ENCODE measurements around the gene WNK2. TPM values are rescaled to one million over a fixed set of nuclear protein-coding genes. Genes with fewer than 3 reads are reported as not detected.
"Not testable (repeated sequence)": the region's sequence is repeated elsewhere in the genome, so short reads cannot be mapped to it uniquely, and the experiment has no call there.

WNK2 gene
- 1 to 10 TPM in 1 of 2 donors, under 1 TPM in 1; 0.70 to 1.1 TPM for total RNA-seq

DNA sequence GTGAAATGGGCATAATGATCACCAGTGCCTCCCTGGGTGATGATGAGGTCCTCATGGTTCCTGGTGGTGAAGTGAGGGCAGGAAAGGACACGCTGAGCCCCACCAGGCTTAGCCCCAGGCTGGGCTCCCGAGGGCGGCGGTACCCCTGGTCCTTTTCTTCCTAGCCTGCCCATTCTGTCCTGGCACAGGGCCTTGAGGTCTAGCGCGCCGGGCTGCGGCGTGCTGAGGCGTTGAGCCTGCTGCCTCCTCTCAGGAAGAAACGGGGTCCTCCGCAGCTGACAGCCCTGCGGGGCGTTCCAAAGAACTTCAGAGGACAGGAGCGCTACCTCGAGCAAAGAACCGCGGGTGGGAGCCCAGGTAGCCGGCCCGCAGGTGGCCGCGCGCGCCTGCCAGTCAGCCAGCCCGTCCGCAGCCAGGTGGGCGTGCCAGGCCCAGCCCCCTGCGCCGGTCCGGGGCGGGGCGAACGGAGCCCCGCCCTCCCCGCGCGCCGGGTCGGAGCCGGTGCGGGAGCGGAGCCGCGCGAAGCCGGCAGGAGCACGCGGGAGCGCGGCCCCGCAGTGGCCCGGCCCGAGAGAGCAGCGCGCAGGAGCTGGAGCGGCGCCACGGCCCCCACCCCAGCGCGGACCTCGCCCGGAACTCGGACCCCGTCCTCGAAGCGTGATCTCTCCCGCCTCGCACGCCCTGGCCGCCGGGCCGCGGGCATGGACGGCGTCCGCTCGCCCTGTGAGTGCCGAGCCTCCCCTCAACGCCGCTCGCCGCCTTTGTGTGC lies at the start of gene WNK2:
Gene WNK2 (plus strand): TSS at position 477 of the 769 bp plus-strand sequence. CDS start 791 bp downstream, outside the sequence.
- Mint-ChIP-seq H3K4me1 (ENCODE audit: low read depth) (peaks cover 8% of the 10 kb centered on the region), H3K27ac (no peak within 1 kb of the TSS), H3K36me3 (ENCODE audit: insufficient read depth in 2 of 2) (no peaks in the 10 kb centered on the region), H3K27me3 (ENCODE audit: low read depth) (peaks cover 44% of the 10 kb centered on the region), H3K4me3 (peak within 1 kb of the TSS; percentile 69 to 82), H3K9me3 (no peaks in the 10 kb centered on the region)
- DNase-seq (peak; percentile 47 to 64), ATAC-seq (replicated peaks in 1 of 2) (peak; percentile 85 to 87)

DNA sequence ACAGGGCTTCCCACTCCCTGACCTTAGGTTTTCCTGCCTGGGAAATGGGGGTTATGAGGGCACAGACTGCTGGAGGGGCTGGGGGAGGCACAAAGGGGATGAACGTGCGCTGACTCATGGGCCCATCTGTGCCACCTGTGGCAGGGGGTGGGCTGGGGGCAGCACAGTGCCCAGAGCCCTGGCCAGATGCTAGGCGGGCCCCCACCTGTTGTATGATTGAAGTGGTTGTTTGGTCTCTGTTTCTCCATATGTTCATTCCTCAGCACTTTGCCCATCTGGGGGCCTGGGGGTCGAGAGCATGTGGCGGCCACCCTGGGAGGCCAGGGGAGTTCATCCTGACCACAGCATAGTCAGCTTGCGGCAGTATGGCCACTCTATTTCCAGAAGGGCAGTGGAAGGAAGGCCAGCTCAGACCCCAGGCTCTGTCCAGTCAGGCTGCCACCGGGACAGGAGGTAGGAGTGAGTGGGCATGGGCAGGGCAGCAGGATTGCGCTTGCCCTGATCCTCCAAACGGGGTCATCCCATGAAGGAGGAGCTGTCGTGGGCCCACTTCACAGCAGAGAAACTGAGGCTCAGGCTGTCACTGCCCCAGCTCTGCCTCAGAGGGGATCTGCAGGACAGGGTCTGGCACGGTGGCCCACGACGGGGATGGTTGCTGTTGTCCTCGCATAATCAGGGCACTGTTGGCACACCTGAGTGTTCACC lies 49.0 kb upstream of the WNK2 start:
- peaks cover 79% of the 10 kb centered on the region for H3K4me1 Mint-ChIP-seq (ENCODE audit: low read depth)

DNA sequence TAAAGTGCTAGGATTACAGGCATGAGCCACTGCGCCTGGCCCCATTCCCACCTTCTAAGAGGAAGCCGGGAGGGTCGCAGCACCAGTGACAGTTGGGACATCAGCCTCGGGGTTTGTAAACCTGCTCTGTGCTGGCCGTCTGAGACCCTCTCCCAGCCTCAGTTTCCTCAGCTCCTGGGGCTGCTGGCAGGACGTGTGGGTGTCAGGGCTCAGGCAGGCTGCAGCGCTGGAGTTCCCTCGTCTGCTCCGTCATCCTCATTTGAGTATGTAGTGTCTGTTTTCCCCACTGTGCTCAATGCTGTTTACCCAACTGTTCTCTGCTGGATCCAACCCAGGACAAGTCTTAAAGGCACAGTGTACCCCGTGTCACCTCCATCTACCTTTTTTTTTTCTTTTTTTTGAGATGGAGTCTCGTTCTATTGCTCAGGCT lies 47.9 kb upstream of the WNK2 start:
- Mint-ChIP-seq H3K27me3 (ENCODE audit: low read depth) (no peaks in the 10 kb centered on the region), H3K36me3 (ENCODE audit: insufficient read depth in 2 of 2) (peaks cover 2 to 3% of the 10 kb centered on the region in 2 donors), H3K27ac (no peak overlapping the region), H3K4me3 (no peak overlapping the region), H3K9me3 (peaks cover 0 to 3% of the 10 kb centered on the region in 2 donors), H3K4me1 (ENCODE audit: low read depth) (peaks cover 75% of the 10 kb centered on the region)
- no peak for DNase-seq
- ATAC-seq (replicated peaks in 1 of 2) = no peak

More for the DNA sequence above, 49.0 kb upstream of the WNK2 start:
- peaks cover 0 to 3% of the 10 kb centered on the region in 2 donors for H3K9me3 Mint-ChIP-seq
- DNase-seq = no peak
- H3K27me3 Mint-ChIP-seq (ENCODE audit: low read depth) = no peaks in the 10 kb centered on the region
- no peak for ATAC-seq (replicated peaks in 1 of 2)
- H3K4me3 Mint-ChIP-seq = peak overlapping the region; percentile 94 to 96
- peak overlapping the region; percentile 88 for H3K27ac Mint-ChIP-seq
- H3K36me3 Mint-ChIP-seq (ENCODE audit: insufficient read depth in 2 of 2) = peaks cover 3 to 4% of the 10 kb centered on the region in 2 donors

DNA sequence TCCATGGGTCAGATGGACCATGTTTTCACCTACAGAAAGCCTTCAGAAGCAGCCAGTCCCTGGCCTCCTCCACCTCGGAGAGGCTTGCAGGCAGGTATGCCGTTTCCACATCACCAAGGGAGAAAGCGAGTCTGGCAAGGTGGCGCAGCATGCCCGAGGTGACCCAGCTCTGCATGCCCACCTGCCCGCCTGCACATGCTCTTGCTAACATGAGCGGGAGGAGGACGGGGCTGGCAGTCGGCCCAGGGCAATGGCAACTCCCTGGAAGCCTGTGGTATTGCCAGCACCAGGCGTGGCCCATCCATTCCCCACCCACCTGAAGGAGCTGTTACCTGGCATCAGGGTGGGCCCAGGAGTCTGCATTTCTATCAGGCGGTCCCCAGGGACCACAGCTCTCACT lies 46.6 kb upstream of the WNK2 start:
- no peaks in the 10 kb centered on the region for H3K36me3 Mint-ChIP-seq (ENCODE audit: insufficient read depth in 2 of 2)
- no peaks in the 10 kb centered on the region for H3K27me3 Mint-ChIP-seq (ENCODE audit: low read depth)
- DNase-seq (no peak), ATAC-seq (replicated peaks in 1 of 2) (no peak)
- peaks cover 62% of the 10 kb centered on the region for H3K4me1 Mint-ChIP-seq (ENCODE audit: low read depth)
- peaks cover 0 to 3% of the 10 kb centered on the region in 2 donors for H3K9me3 Mint-ChIP-seq
- H3K4me3 Mint-ChIP-seq = no peak overlapping the region
- H3K27ac Mint-ChIP-seq = no peak overlapping the region

DNA sequence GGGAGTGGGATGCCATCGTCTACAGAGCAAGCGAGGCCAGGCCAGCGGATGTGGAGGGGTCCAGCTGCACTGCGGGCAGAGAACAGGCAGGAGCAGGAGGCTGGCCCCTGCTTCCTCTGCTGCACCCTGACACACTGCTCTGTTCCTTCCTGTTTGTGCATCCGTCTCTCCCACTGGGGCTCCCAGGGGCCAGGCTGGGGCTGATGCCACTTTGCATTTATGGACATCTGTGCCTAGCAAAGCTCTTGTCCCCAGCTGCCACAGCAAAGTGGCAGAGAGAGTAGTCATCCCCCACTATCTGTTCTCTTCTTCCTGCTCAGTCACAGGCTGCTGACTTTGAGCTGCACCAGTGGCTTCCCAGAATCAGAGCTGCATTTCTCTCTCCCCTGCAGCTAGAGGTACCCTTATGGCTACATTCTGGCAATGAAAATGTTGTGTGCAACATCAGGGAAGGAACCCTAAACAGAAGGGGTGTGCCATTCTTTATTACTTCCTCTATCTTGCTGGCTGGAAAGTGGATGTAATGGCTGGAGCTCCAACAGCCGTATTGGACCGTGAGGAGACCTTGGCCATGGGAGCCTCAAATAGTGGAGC lies 45.7 kb upstream of the WNK2 start:
- Mint-ChIP-seq H3K36me3 (ENCODE audit: insufficient read depth in 2 of 2) (no peaks in the 10 kb centered on the region), H3K27ac (no peak overlapping the region), H3K4me1 (ENCODE audit: low read depth) (peaks cover 56% of the 10 kb centered on the region)

DNA sequence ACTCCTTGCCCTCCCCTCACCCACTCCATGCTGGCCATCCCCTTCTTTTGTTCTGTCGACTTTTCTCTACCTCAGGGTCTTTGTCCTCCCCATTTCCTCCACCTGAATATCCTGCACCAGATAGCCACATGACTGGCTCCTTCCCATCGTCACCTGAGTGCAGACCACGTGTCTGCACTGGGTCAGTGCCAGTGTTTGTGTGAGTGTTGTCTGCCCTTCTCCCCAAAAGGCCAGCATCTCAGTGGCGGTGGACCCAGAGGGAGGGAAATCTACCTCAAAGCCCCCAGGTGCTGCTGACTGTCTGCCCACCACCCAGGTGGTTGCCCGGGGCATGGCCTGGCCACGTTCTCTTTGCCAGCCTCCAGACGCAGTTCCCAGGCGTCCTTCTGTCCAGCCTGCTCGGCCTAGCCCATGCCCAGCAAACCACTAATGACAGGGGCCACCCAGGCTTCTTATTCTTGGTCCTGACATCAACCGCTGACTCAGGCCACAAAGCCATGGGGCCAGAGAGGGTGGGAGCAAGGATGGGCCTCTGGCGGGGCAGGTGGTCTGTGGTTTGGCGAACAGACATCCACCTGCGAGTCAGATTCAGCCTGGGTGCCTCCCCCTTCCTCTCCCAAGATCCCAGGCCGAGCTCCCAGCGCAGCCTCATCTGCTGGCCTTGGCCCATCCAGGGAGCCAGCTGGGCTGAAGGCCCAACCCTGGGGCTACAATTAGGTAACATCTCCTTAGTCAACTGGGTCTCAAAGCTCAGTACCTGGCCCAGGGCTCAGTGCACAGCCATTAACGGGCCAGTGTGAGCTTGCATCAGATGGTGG lies 44.4 kb upstream of the WNK2 start:
- Mint-ChIP-seq H3K9me3 (peaks cover 0 to 3% of the 10 kb centered on the region in 2 donors), H3K27me3 (ENCODE audit: low read depth) (no peaks in the 10 kb centered on the region), H3K27ac (no peak overlapping the region), H3K36me3 (ENCODE audit: insufficient read depth in 2 of 2) (peaks cover 0 to 1% of the 10 kb centered on the region in 2 donors), H3K4me3 (no peak overlapping the region), H3K4me1 (ENCODE audit: low read depth) (peaks cover 65% of the 10 kb centered on the region)
- ATAC-seq (replicated peaks in 1 of 2) (no peak), DNase-seq (no peak)

More for the DNA sequence above, 45.7 kb upstream of the WNK2 start:
- DNase-seq = no peak
- no peak for ATAC-seq (replicated peaks in 1 of 2)
- Mint-ChIP-seq H3K9me3 (peaks cover 0 to 3% of the 10 kb centered on the region in 2 donors), H3K27me3 (ENCODE audit: low read depth) (no peaks in the 10 kb centered on the region), H3K4me3 (no peak overlapping the region)

DNA sequence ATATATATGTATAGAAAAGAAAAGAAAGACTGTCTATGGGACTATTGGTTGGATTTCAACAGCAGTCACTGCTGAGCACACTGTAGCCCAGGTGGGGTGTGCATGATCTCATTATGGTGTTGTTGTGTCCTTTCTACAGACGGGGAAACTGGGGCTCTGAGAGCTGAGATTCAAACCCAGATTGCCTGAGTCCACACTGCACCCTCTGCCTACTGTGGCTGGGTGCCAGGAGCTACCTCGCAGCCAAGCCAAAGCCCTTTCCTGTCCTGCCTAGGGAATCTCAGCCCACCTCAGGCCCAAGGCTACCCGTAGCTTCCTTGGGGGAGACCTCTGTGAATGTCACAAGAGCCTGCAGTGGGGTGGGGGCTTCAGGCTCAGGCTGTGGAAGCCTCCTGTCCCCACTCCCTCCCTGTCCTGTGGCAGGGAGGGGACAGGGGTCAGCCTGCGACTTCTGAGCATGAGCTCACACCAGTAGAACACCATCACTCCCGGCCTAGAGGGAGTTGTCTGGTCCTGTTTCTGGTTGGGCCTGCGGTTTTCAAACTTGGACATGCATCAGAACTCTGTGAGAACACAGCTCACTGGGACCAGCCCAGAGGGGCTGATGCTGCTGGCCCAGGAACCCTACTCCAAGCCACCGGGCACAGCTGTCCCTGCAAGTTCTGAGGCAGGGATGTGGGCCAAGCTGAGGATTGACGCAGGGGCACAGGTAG lies 42.0 kb upstream of the WNK2 start:
- ATAC-seq (replicated peaks in 1 of 2) (no peak), DNase-seq (no peak)
- Mint-ChIP-seq H3K4me3 (no peak overlapping the region), H3K4me1 (ENCODE audit: low read depth) (peaks cover 49% of the 10 kb centered on the region), H3K27me3 (ENCODE audit: low read depth) (no peaks in the 10 kb centered on the region), H3K9me3 (peaks cover 3 to 7% of the 10 kb centered on the region in 2 donors), H3K36me3 (ENCODE audit: insufficient read depth in 2 of 2) (peaks cover 14% of the 10 kb centered on the region in 2 donors), H3K27ac (no peak overlapping the region)

DNA sequence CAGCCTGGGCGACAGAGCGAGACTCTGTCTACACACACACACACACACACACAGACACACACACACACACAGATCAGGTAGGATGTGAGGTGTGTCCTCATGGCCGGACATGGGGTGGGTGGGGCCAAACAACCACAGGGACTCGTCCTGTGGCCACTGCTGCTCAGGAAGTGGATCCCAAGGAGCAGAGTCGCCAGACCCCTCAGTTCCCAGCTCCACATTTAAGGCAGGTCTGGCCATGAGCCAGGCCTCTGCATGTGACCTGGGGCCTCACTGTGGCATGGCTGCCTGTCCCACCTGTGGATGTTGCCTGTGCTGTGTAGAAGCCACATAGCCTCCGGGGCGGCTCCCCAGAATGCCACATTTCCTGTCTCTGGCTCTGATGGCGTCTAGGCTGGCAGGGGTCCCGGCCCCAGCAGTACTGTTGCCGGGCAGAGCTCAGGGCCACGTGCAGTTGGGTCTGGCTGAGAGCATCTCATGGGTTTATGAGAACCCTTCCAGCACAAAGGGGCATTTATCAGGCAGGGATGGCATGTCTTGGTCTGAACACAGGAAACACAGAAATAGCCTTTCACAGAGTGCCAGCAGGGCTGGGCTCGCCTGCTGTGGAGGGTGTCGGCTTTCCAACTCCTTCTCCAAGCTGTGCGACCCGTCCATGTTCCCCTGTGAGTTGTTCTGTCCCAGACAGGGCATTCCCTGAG lies 40.0 kb upstream of the WNK2 start:
- no peaks in the 10 kb centered on the region for H3K27me3 Mint-ChIP-seq (ENCODE audit: low read depth)
- ATAC-seq (replicated peaks in 1 of 2) (peak; percentile 65 to 72), DNase-seq (peak; percentile 27 to 44)
- peaks cover 52% of the 10 kb centered on the region for H3K4me1 Mint-ChIP-seq (ENCODE audit: low read depth)
- peaks cover 22 to 23% of the 10 kb centered on the region in 2 donors for H3K36me3 Mint-ChIP-seq (ENCODE audit: insufficient read depth in 2 of 2)
- H3K4me3 Mint-ChIP-seq = peak overlapping the region; percentile 42 to 50
- peaks cover 3 to 11% of the 10 kb centered on the region in 2 donors for H3K9me3 Mint-ChIP-seq
- peak overlapping the region; percentile 45 for H3K27ac Mint-ChIP-seq

DNA sequence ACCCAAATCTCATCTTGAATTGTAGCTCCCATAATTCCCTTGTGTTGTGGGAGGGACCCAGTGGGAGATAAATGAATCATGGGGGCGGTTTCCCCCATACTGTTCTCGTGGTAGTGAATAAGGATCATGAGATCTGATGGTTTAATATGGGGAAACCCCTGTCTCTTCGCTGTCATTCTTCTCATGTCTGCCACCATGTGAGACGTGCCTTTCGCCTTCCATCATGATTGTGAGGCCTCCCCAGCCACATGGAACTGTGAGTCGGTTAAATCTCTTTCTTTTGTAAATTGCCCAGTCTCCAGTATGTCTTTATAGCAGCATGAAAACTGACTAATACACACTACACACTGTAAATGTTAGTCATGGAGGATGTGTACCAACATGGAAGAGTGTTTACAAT lies 37.2 kb upstream of the WNK2 start:
- peaks cover 60% of the 10 kb centered on the region for H3K4me1 Mint-ChIP-seq (ENCODE audit: low read depth)
- H3K4me3 Mint-ChIP-seq = peak overlapping the region; percentile 9 to 44

DNA sequence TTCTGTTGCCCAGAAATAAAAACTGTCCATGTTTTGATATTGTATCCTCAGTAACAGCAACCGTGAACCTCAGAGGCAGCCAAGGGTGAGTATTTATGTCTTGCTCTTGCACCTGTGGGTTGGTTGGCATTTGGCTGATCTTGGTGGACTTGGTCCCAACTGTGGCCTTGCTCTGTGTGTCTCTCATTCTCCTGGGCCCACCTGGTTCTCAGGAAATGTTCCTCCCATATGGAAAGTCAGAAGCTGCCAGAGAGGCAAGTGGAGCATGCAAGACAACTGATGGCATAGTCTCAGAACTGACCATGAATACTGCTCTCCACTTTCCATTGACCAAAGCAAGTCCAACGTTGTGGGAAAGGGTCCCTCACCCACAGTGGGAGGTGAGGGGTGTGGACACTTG lies 36.3 kb upstream of the WNK2 start:
- Mint-ChIP-seq H3K27ac (peak overlapping the region; percentile 27), H3K27me3 (ENCODE audit: low read depth) (no peaks in the 10 kb centered on the region), H3K4me1 (ENCODE audit: low read depth) (peaks cover 60% of the 10 kb centered on the region), H3K36me3 (ENCODE audit: insufficient read depth in 2 of 2) (peaks cover 24 to 25% of the 10 kb centered on the region in 2 donors), H3K4me3 (no peak overlapping the region), H3K9me3 (peaks cover 3 to 11% of the 10 kb centered on the region in 2 donors)
- DNase-seq = no peak
- ATAC-seq (replicated peaks in 1 of 2) = no peak

More for the DNA sequence above, 37.2 kb upstream of the WNK2 start:
- Mint-ChIP-seq H3K36me3 (ENCODE audit: insufficient read depth in 2 of 2) (peaks cover 24 to 25% of the 10 kb centered on the region in 2 donors), H3K9me3 (peaks cover 3 to 11% of the 10 kb centered on the region in 2 donors), H3K27ac (peak overlapping the region; percentile 71)
- peak; percentile 40 for DNase-seq
- ATAC-seq (replicated peaks in 1 of 2) = peak; percentile 49 to 51
- H3K27me3 Mint-ChIP-seq (ENCODE audit: low read depth) = not testable (repeated sequence)

DNA sequence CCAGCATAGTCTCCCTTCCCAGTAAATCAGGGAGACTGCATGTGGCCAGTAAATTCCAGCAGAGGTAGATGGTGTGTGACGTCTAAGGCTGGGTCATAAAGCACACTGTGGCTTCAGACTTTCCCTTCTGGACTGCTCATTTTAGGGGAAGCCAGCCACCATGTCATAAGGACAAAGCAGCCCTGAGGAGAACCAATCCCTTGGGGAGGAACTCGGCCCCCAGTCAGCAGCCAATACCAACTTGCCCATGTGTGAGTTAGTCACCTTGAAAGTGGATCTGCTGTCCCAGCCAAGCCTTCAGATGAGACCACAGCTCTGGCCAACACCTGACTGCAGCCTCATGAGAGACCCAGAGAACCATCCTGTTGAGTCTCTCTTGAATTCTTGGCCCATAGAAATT lies 35.2 kb upstream of the WNK2 start:
- Mint-ChIP-seq H3K36me3 (ENCODE audit: insufficient read depth in 2 of 2) (peaks cover 24 to 25% of the 10 kb centered on the region in 2 donors), H3K4me3 (peak overlapping the region; percentile 36 to 52), H3K9me3 (peaks cover 3 to 11% of the 10 kb centered on the region in 2 donors), H3K27me3 (ENCODE audit: low read depth) (no peaks in the 10 kb centered on the region), H3K4me1 (ENCODE audit: low read depth) (peaks cover 52% of the 10 kb centered on the region), H3K27ac (peak overlapping the region; percentile 87)
- DNase-seq = no peak
- peak in 1 of 2 donors; percentile 12 for ATAC-seq (replicated peaks in 1 of 2)
